ENCODE measurements around the gene NEK8.
A peak's percentile ranks its signal among the peaks of the same experiment; 100 is the strongest.
"Not testable (repeated sequence)": the region's sequence is repeated elsewhere in the genome, so short reads cannot be mapped to it uniquely, and the experiment has no call there.

Gene NEK8

DNA sequence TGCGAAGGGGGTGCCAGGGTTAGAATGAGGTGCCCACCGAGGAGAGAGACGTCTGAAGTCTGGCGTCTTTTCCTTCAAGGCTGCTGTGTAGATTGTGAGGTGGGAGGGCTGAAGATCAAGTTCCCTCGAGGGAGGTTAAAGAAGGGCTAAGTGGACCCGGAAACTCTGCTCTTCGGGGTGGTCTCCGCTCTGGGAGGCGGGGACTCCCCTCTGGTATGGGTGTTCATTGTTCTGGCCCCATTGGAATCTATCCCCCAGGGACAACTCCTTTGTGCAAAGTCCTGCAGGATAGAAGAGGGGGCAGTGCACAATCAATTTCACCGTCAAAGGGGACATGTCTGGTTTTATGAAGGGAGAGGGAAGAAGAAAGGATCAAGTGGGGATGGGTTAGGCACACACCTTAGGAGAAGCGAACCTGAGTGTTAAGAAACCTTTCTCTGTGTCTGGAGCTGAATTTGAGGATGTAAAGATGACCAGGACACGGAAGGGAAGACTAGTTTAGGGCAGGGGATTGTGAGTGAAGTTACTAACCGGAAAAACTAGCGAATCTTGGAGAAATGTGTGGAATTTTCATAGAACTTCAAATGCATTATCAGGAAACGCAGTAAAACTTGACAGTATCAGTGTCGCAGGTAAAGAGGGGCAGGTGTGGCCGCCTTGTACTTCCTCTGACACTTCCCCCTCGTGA, 10.1 kb upstream of the NEK8 start:
- H3K9ac ChIP-seq (ENCODE audit: low read depth in 1 of 2, low read length in 2 of 2), result no peak overlapping the region
- peaks cover 38 to 44% of the 10 kb centered on the region in 2 donors for H3K4me1 ChIP-seq (ENCODE audit: control insufficient read depth in 2 of 2, insufficient read depth in 2 of 2, low read length in 2 of 2)
- peaks cover 13 to 21% of the 10 kb centered on the region in 2 donors for H3K36me3 ChIP-seq (ENCODE audit: control insufficient read depth in 2 of 2, insufficient read depth in 2 of 2, low read length in 2 of 2)
- H3K4me3 ChIP-seq (ENCODE audit: low read length in 2 of 2), result peak overlapping the region; percentile 54 to 97
- peak overlapping the region; percentile 71 to 93 for H3K27ac ChIP-seq (ENCODE audit: low read depth in 2 of 2, low read length in 2 of 2)
- peaks cover 0 to 6% of the 10 kb centered on the region in 2 donors for H3K27me3 ChIP-seq (ENCODE audit: control insufficient read depth in 2 of 2, insufficient read depth in 2 of 2, low read length in 2 of 2)
- no peaks in the 10 kb centered on the region for H3K9me3 ChIP-seq (ENCODE audit: control insufficient read depth in 2 of 2, low read length in 2 of 2)

DNA sequence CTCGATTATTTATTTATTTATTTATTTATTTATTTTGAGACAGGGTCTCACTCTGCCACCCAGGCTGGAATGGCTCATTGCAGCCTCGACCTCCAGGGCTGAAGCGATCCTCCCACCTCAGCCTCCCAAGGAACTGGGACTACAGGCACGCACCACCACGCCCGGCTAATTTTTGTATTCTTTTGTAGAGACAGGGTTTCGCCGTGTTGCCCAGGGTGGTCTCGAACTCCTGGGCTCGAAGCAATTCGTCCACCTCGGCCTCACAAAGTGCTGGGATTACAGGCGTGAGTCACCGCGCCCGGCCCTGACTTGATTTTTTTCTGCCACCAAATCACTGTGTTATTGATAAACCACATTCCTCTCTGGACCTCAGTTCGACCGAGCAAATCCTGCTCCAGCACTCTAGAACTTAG, 9.6 kb upstream of the NEK8 start:
- peaks cover 39 to 44% of the 10 kb centered on the region in 2 donors for H3K4me1 ChIP-seq (ENCODE audit: control insufficient read depth in 2 of 2, insufficient read depth in 2 of 2, low read length in 2 of 2)
- peak overlapping the region; percentile 60 to 96 for H3K9ac ChIP-seq (ENCODE audit: low read depth in 1 of 2, low read length in 2 of 2)
- H3K27ac ChIP-seq (ENCODE audit: low read depth in 2 of 2, low read length in 2 of 2), result peak overlapping the region; percentile 88 to 93
- H3K27me3 ChIP-seq (ENCODE audit: control insufficient read depth in 2 of 2, insufficient read depth in 2 of 2, low read length in 2 of 2), result peaks cover 0 to 6% of the 10 kb centered on the region in 2 donors
- H3K36me3 ChIP-seq (ENCODE audit: control insufficient read depth in 2 of 2, insufficient read depth in 2 of 2, low read length in 2 of 2), result peaks cover 17 to 26% of the 10 kb centered on the region in 2 donors
- peak overlapping the region; percentile 97 to 98 for H3K4me3 ChIP-seq (ENCODE audit: low read length in 2 of 2)
- H3K9me3 ChIP-seq (ENCODE audit: control insufficient read depth in 2 of 2, low read length in 2 of 2), result no peaks in the 10 kb centered on the region

DNA sequence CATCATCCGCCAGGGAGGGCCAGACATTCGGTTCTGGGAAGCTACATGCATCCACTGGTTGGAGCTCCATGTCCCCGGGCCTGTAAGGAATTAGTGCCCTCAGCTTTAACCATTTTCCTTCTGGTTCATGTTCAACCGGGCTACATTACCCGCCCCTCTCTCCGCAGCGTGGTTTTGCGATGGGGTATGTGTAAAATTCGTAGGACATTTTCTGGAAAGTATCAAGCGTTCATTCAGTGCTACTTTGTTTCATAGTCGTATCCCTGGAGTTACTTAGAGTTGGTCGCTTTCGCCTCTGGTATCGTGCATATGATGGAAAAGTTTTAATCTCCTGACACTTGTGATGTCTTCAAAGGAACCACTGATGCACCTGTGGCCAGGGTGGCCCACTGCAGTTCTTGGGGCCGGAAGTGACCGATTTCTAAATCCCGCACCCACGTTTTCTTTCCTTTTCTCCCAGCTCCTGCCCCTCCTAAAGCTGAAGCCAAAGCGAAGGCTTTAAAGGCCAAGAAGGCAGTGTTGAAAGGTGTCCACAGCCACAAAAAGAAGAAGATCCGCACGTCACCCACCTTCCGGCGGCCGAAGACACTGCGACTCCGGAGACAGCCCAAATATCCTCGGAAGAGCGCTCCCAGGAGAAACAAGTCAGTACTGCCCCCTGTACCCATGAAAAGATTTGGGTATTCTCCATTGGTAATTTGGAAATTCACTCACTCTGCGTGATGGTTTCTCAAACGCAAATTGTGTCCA, 8.2 kb upstream of the NEK8 start:
- no peaks in the 10 kb centered on the region for H3K9me3 ChIP-seq (ENCODE audit: control insufficient read depth in 2 of 2, low read length in 2 of 2)
- H3K9ac ChIP-seq (ENCODE audit: low read depth in 1 of 2, low read length in 2 of 2), result peak overlapping the region; percentile 93 to 96
- peaks cover 50 to 56% of the 10 kb centered on the region in 2 donors for H3K4me1 ChIP-seq (ENCODE audit: control insufficient read depth in 2 of 2, insufficient read depth in 2 of 2, low read length in 2 of 2)
- peaks cover 24 to 37% of the 10 kb centered on the region in 2 donors for H3K36me3 ChIP-seq (ENCODE audit: control insufficient read depth in 2 of 2, insufficient read depth in 2 of 2, low read length in 2 of 2)
- peak overlapping the region; percentile 88 to 93 for H3K27ac ChIP-seq (ENCODE audit: low read depth in 2 of 2, low read length in 2 of 2)
- H3K27me3 ChIP-seq (ENCODE audit: control insufficient read depth in 2 of 2, insufficient read depth in 2 of 2, low read length in 2 of 2), result peaks cover 0 to 5% of the 10 kb centered on the region in 2 donors
- H3K4me3 ChIP-seq (ENCODE audit: low read length in 2 of 2), result peak overlapping the region; percentile 97 to 98

DNA sequence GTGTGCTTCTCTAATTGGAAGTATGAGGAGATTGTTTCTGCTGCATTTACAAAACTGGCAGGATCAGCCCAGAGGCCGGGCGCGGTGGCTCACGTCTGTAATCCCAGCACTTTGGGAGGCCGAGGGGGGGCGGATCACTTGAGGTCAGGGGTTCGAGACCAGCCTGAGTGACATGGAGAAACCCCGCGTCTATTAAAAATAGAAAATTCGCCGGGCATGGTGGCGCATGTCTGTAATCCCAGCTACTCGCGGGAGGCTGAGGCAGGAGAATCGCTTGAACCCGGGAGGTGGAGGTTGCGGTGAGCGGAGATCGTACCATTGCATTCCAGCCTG, 7.6 kb upstream of the NEK8 start:
- Histone ChIP-seq H3K9ac (ENCODE audit: low read depth in 1 of 2, low read length in 2 of 2) (peak overlapping the region; percentile 93 to 96), H3K36me3 (ENCODE audit: control insufficient read depth in 2 of 2, insufficient read depth in 2 of 2, low read length in 2 of 2) (peaks cover 24 to 37% of the 10 kb centered on the region in 2 donors), H3K4me1 (ENCODE audit: control insufficient read depth in 2 of 2, insufficient read depth in 2 of 2, low read length in 2 of 2) (peaks cover 53 to 60% of the 10 kb centered on the region in 2 donors), H3K27ac (ENCODE audit: low read depth in 2 of 2, low read length in 2 of 2) (peak overlapping the region in 1 of 2 donors; percentile 13), H3K4me3 (ENCODE audit: low read length in 2 of 2) (peak overlapping the region; percentile 97 to 98)
- H3K27me3 ChIP-seq (ENCODE audit: control insufficient read depth in 2 of 2, insufficient read depth in 2 of 2, low read length in 2 of 2); H3K9me3 ChIP-seq (ENCODE audit: control insufficient read depth in 2 of 2, low read length in 2 of 2): not testable (repeated sequence)

DNA sequence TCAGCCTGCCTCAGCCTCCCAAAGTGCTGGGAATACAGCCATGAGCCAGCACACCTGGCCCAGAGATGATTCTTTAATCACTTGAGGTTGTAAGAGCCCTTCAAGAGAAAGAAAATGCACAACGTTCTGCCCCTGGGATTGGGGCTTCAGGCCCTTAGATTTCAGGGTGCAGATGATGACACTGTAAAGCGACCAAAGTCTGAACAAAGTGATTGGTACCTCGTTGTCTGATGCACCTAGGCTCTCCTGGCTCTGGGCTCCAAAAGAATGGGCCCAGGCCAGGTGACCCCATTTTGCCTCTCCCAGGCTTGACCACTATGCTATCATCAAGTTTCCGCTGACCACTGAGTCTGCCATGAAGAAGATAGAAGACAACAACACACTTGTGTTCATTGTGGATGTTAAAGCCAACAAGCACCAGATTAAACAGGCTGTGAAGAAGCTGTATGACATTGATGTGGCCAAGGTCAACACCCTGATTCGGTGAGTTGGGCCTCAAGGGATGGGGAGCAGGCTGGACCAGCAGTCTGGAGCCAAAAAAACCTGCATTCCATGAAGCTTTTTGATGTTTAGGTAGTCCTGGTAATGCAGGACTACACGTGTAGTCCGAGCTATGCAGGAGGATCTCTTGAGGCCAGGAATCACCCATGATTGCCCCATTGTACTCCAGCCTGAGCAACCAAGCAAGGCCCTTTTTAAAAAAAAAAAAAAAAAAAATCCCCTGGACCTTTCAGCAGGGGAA, 6.0 kb upstream of the NEK8 start:
- H3K4me1 ChIP-seq (ENCODE audit: control insufficient read depth in 2 of 2, insufficient read depth in 2 of 2, low read length in 2 of 2), result peaks cover 51 to 64% of the 10 kb centered on the region in 2 donors
- no peaks in the 10 kb centered on the region for H3K27me3 ChIP-seq (ENCODE audit: control insufficient read depth in 2 of 2, insufficient read depth in 2 of 2, low read length in 2 of 2)
- no peak overlapping the region for H3K27ac ChIP-seq (ENCODE audit: low read depth in 2 of 2, low read length in 2 of 2)
- H3K36me3 ChIP-seq (ENCODE audit: control insufficient read depth in 2 of 2, insufficient read depth in 2 of 2, low read length in 2 of 2), result peaks cover 24 to 37% of the 10 kb centered on the region in 2 donors
- H3K4me3 ChIP-seq (ENCODE audit: low read length in 2 of 2), result no peak overlapping the region
- no peak overlapping the region for H3K9ac ChIP-seq (ENCODE audit: low read depth in 1 of 2, low read length in 2 of 2)
- H3K9me3 ChIP-seq (ENCODE audit: control insufficient read depth in 2 of 2, low read length in 2 of 2), result no peaks in the 10 kb centered on the region

DNA sequence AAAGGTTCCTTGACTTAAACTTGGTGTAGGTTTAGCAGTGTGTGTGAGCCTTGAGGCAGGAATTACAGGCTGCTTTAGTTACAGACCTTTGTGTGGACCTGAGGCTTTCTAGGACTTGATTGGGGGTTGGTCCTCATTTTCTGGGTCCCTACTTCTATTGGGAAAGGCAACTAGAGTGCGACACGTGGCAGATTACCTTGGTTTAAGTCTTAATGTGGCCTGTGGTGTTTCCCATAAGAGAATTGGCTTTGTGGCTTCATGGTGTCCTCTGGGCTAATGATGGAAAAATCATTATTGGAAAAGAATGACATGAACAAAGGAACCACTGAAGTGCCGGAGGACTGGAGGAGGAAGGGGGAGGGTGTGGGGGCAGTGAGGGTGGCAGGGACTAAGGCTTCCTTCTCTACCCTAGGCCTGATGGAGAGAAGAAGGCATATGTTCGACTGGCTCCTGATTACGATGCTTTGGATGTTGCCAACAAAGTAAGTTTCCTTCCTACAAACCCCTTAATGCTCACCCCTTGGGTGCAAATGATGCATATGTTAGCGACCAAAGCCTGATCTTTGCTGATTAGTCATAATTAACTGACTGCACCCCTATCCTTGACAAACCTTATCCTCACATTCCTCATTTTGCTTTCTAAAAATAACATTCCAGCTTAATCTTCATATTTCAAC, 5.3 kb upstream of the NEK8 start:
- Histone ChIP-seq H3K27me3 (ENCODE audit: control insufficient read depth in 2 of 2, insufficient read depth in 2 of 2, low read length in 2 of 2) (no peaks in the 10 kb centered on the region), H3K27ac (ENCODE audit: low read depth in 2 of 2, low read length in 2 of 2) (no peak overlapping the region), H3K9me3 (ENCODE audit: control insufficient read depth in 2 of 2, low read length in 2 of 2) (no peaks in the 10 kb centered on the region), H3K36me3 (ENCODE audit: control insufficient read depth in 2 of 2, insufficient read depth in 2 of 2, low read length in 2 of 2) (peaks cover 24 to 37% of the 10 kb centered on the region in 2 donors), H3K4me3 (ENCODE audit: low read length in 2 of 2) (no peak overlapping the region), H3K9ac (ENCODE audit: low read depth in 1 of 2, low read length in 2 of 2) (no peak overlapping the region), H3K4me1 (ENCODE audit: control insufficient read depth in 2 of 2, insufficient read depth in 2 of 2, low read length in 2 of 2) (peaks cover 56 to 66% of the 10 kb centered on the region in 2 donors)

DNA sequence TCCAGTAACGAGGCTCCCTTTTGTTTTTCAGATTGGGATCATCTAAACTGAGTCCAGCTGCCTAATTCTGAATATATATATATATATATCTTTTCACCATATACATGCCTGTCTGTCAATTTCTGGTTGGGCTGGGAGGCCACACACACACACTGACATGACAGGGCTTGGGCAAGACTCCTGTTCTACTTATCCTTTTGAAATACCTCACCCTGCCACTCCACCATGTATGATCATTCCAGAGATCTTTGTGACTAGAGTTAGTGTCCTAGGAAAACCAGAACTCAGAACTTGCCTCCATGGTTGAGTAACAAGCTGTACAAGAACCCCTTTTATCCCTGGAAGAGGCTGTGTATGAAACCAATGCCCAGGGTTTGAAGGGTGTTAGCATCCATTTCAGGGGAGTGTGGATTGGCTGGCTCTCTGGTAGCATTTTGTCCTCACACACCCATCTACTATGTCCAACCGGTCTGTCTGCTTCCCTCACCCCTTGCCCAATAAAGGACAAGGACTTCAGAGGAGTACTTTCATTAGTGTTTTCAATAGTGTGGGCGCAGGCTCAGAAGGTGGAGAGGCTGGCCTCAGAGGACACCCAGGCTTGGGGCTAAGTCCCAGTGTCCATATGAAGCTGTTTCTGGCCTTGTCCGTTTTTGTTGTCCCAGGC, 4.6 kb upstream of the NEK8 start:
- H3K9me3 ChIP-seq (ENCODE audit: control insufficient read depth in 2 of 2, low read length in 2 of 2); H3K27me3 ChIP-seq (ENCODE audit: control insufficient read depth in 2 of 2, insufficient read depth in 2 of 2, low read length in 2 of 2); H3K4me3 ChIP-seq (ENCODE audit: low read length in 2 of 2); H3K9ac ChIP-seq (ENCODE audit: low read depth in 1 of 2, low read length in 2 of 2): not testable (repeated sequence)
- peaks cover 24 to 37% of the 10 kb centered on the region in 2 donors for H3K36me3 ChIP-seq (ENCODE audit: control insufficient read depth in 2 of 2, insufficient read depth in 2 of 2, low read length in 2 of 2)
- H3K4me1 ChIP-seq (ENCODE audit: control insufficient read depth in 2 of 2, insufficient read depth in 2 of 2, low read length in 2 of 2), result peaks cover 54 to 61% of the 10 kb centered on the region in 2 donors
- H3K27ac ChIP-seq (ENCODE audit: low read depth in 2 of 2, low read length in 2 of 2), result peak overlapping the region in 1 of 2 donors; percentile 99

DNA sequence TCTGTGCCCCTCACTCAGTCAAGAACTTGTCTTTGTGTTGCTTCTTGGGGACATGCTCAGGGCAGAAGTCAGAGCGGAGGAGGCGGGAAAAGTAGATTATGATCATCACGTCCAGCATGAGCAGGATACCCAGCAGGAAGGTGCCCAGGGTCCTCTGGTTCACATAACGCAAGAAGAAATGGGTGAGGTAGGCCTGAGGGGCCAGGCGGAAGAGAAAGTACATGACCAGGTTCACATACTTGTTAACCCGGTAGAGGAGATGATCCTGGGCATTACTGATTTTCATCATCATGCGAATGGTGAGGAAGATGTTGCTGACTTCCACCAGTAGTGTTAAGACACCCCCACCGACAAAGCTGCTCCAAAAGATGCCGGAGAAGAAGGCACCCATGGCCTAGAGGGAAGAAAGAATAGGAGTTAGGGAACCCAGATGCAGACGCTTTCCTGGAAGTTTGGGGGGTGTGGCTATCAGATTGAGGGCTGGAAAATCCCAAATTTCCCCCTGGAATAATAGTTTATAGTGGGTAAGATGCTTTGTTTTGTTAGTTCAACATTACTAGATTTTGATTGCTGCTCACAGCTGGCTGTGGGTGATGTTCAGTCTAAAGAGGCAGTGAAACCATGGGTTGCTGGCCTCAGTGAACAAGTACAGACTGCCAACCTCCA, 4.0 kb upstream of the NEK8 start:
- no peaks in the 10 kb centered on the region for H3K27me3 ChIP-seq (ENCODE audit: control insufficient read depth in 2 of 2, insufficient read depth in 2 of 2, low read length in 2 of 2)
- H3K27ac ChIP-seq (ENCODE audit: low read depth in 2 of 2, low read length in 2 of 2), result peak overlapping the region; percentile 99
- H3K4me1 ChIP-seq (ENCODE audit: control insufficient read depth in 2 of 2, insufficient read depth in 2 of 2, low read length in 2 of 2), result peaks cover 53 to 63% of the 10 kb centered on the region in 2 donors
- peak overlapping the region; percentile 68 to 83 for H3K9ac ChIP-seq (ENCODE audit: low read depth in 1 of 2, low read length in 2 of 2)
- no peaks in the 10 kb centered on the region for H3K9me3 ChIP-seq (ENCODE audit: control insufficient read depth in 2 of 2, low read length in 2 of 2)
- peak overlapping the region; percentile 74 to 75 for H3K4me3 ChIP-seq (ENCODE audit: low read length in 2 of 2)
- peaks cover 24 to 37% of the 10 kb centered on the region in 2 donors for H3K36me3 ChIP-seq (ENCODE audit: control insufficient read depth in 2 of 2, insufficient read depth in 2 of 2, low read length in 2 of 2)

DNA sequence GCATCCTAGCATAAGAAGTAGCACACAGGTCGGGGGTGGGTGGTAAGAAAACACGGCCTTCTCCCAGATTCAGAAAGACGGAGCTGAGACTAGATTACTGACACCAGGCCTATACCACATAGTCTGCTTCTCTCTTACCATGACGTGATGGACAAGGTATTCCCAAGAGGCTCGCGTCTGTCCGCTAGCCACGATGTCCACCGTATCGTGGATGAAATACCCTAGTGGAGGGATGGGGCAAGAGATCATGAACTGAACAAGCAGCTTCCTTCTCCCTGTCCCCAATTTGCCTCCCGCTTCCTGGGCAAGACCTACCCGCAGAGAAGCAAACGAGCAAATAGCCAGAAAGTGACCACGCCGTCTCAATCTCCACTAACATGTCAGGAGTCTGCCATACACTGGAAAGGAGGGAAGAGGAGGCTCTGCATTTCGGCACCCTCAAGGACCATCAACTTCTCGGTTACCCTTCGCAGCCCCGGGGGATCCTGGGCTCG, 3.4 kb upstream of the NEK8 start:
- H3K36me3 ChIP-seq (ENCODE audit: control insufficient read depth in 2 of 2, insufficient read depth in 2 of 2, low read length in 2 of 2), result peaks cover 24 to 37% of the 10 kb centered on the region in 2 donors
- H3K27ac ChIP-seq (ENCODE audit: low read depth in 2 of 2, low read length in 2 of 2), result peak overlapping the region; percentile 99
- H3K4me3 ChIP-seq (ENCODE audit: low read length in 2 of 2), result peak overlapping the region; percentile 74 to 75
- peak overlapping the region; percentile 68 to 83 for H3K9ac ChIP-seq (ENCODE audit: low read depth in 1 of 2, low read length in 2 of 2)
- no peaks in the 10 kb centered on the region for H3K9me3 ChIP-seq (ENCODE audit: control insufficient read depth in 2 of 2, low read length in 2 of 2)
- H3K4me1 ChIP-seq (ENCODE audit: control insufficient read depth in 2 of 2, insufficient read depth in 2 of 2, low read length in 2 of 2), result peaks cover 53 to 64% of the 10 kb centered on the region in 2 donors
- no peaks in the 10 kb centered on the region for H3K27me3 ChIP-seq (ENCODE audit: control insufficient read depth in 2 of 2, insufficient read depth in 2 of 2, low read length in 2 of 2)

Data from mucosa of rectum (tissue), 2 donors.